ENCODE data around the gene CELA2B. TPM values are rescaled to one million over a fixed set of nuclear protein-coding genes. Genes with fewer than 3 reads are reported as not detected.
"Not testable (repeated sequence)": the region's sequence is repeated elsewhere in the genome, so short reads cannot be mapped to it uniquely, and the experiment has no call there.

The CELA2B gene
- total and polyA plus RNA-seq, 4 donors, result not detected

GRCh38 chr1:15427280-15427666 is 48.6 kb upstream of the CELA2B start:
- no peaks in the 10 kb centered on the region for H3K9me3 ChIP-seq (ENCODE audit: control insufficient read depth in 4 of 4, low read length in 3 of 4)
- no peak overlapping the region for H3K9ac ChIP-seq (ENCODE audit: low read depth in 1 of 2, low read length in 2 of 2)
- peaks cover 0 to 5% (median 1%) of the 10 kb centered on the region in 4 donors for H3K36me3 ChIP-seq (ENCODE audit: control insufficient read depth in 4 of 4, insufficient read depth in 3 of 4, low read depth in 1 of 4, low read length in 3 of 4)
- no peaks in the 10 kb centered on the region for H3K27me3 ChIP-seq (ENCODE audit: control insufficient read depth in 4 of 4, insufficient read depth in 4 of 4, low read length in 3 of 4)
- 91% methylated on average over 6 of the region's 6 CpGs for WGBS
- H3K27ac ChIP-seq (ENCODE audit: low read depth in 1 of 2, low read length in 2 of 2), result no peak overlapping the region
- no peak for DNase-seq (ENCODE audit: low spot score)
- TF ChIP-seq NR2F2 (IDR thresholded peaks at IDR 0.05) (no peak), ZBTB33 (IDR thresholded peaks at IDR 0.05) (no peak), CTCF (IDR thresholded peaks at IDR 0.05; ENCODE audit: low read depth, low read length, missing input control) (no peak), GABPA (IDR thresholded peaks at IDR 0.05 in 1 of 2, conservative IDR thresholded peaks at IDR 0.05 in 1 of 2) (no peak), EGR1 (IDR thresholded peaks at IDR 0.05; ENCODE audit: low read depth in 2 of 2) (no peak), RXRA (IDR thresholded peaks at IDR 0.05) (no peak), FOXA1 (IDR thresholded peaks at IDR 0.05) (no peak), ATF3 (IDR thresholded peaks at IDR 0.05) (no peak), HNF4A (conservative IDR thresholded peaks at IDR 0.05) (no peak), MAX (IDR thresholded peaks at IDR 0.05) (no peak), REST (IDR thresholded peaks at IDR 0.05) (no peak), HNF4G (IDR thresholded peaks at IDR 0.05) (no peak), TAF1 (conservative IDR thresholded peaks at IDR 0.05) (no peak), JUND (IDR thresholded peaks at IDR 0.05) (no peak), RAD21 (IDR thresholded peaks at IDR 0.05) (no peak), SP1 (IDR thresholded peaks at IDR 0.05) (no peak), YY1 (IDR thresholded peaks at IDR 0.05) (no peak)
- H3K4me1 ChIP-seq (ENCODE audit: control insufficient read depth in 4 of 4, insufficient read depth in 4 of 4, low read length in 3 of 4), result peaks cover 0 to 18% (median 10%) of the 10 kb centered on the region in 4 donors
- no peak overlapping the region for H3K4me3 ChIP-seq (ENCODE audit: low read depth in 1 of 3, low read length in 3 of 3)

GRCh38 chr1:15428252-15428651 is 47.7 kb upstream of the CELA2B start:
- H3K9ac ChIP-seq (ENCODE audit: low read depth in 1 of 2, low read length in 2 of 2); H3K9me3 ChIP-seq (ENCODE audit: control insufficient read depth in 4 of 4, low read length in 3 of 4); H3K36me3 ChIP-seq (ENCODE audit: control insufficient read depth in 4 of 4, insufficient read depth in 3 of 4, low read depth in 1 of 4, low read length in 3 of 4); H3K27me3 ChIP-seq (ENCODE audit: control insufficient read depth in 4 of 4, insufficient read depth in 4 of 4, low read length in 3 of 4); H3K4me3 ChIP-seq (ENCODE audit: low read depth in 1 of 3, low read length in 3 of 3); H3K27ac ChIP-seq (ENCODE audit: low read depth in 1 of 2, low read length in 2 of 2); DNase-seq (ENCODE audit: low spot score): not testable (repeated sequence)
- 91% methylated on average over 11 of the region's 11 CpGs for WGBS
- H3K4me1 ChIP-seq (ENCODE audit: control insufficient read depth in 4 of 4, insufficient read depth in 4 of 4, low read length in 3 of 4), result peaks cover 0 to 17% (median 10%) of the 10 kb centered on the region in 4 donors
